ENCODE measurements around the gene MYL6B.
"Not testable (repeated sequence)": the region's sequence is repeated elsewhere in the genome, so short reads cannot be mapped to it uniquely, and the experiment has no call there.

Gene MYL6B

DNA sequence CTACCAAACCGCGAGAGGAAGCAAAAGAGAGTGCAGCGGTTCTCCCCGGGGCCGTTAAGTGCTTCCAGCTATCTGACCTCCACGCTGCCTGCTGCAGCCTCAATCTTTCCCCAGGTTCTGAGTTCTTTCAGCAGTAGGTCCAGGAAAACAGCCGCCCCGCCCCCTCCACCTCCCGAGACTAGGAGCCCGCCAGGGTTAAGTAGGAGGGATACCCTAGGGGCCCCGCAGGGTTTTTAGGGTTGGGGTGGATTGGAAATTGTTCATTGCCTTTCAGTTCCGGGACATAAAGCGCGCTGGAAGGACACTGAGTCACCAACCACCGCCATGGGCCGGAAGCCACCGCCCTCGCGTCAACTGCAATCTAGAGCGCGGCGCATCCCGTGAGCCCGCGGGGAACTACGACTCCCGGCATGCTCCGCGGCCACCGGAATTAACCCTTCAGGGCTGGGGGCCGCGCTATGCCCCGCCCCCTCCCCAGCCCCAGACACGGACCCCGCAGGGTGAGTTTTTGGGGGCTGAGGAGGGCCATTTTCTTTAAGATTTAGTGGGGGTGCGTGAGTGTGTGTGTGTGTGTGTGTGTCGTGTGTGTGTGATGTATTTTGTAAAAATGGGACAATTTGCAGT lies at the start of gene MYL6B:
TSS of gene MYL6B (plus strand) at position 456 of the 624 bp plus-strand sequence. CDS start 1,332 bp downstream, outside the sequence.
- peak; percentile 69 for DNase-seq (ENCODE audit: low read depth)

DNA sequence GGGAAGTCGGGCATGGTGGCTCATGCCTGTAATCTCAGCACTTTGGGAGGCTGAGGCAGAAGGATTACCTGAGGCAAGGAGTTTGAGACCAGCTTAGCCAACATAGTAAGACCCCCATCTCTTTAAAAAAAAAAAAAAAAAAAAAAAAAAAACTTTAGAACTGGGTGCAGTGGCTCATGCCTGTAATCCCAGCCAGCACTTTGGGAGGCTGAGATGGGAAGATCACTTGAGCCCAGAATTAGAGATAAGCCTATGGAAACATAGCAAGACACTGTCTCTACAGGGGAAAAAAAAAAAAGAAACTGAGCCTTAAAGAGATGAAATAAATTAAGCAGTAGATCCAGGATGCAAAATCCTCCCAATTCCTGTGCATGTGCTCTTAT lies 49.7 kb upstream of the MYL6B start:
- no peak for DNase-seq (ENCODE audit: low read depth)

DNA sequence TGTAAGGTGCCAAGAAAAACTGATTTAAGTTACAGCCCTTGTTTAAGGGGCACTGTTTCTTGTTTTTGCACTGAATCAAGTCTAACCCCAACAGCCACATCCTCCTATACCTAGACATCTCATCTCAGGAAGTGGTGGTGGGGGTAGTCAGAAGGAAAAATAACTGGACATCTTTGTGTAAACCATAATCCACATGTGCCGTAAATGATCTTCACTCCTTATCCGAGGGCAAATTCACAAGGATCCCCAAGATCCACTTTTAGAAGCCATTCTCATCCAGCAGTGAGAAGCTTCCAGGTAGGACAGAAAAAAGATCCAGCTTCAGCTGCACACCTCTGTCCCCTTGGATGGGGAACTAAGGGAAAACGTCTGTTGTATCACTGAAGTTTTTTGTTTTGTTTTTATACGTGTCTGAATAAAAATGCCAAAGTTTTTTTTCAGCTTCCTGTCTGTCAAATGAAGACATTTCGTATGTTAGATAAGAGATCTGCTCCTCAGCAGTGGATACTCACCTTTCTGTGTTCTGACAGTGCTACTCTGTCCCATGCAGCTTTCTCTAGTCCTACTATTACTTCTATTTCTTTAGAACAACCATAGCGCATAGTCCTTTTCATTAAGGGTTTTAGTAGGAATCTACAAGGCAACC lies 49.2 kb upstream of the MYL6B start:
- no peak for DNase-seq (ENCODE audit: low read depth)

DNA sequence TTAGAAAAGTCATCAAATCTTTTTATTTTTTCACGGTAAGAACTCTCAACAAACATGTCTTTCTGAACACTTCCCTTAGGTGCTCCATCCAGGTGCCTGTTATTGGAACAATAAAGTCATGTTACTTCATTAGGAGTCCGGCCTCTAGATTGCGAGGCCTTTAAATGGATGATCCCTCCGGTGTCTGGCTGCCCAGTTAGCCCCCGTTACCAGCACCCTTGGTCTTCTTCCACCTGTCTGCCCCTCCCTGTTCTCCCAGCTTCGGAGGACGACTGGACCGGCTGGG lies 48.6 kb upstream of the MYL6B start:
- no peak for DNase-seq (ENCODE audit: low read depth)

DNA sequence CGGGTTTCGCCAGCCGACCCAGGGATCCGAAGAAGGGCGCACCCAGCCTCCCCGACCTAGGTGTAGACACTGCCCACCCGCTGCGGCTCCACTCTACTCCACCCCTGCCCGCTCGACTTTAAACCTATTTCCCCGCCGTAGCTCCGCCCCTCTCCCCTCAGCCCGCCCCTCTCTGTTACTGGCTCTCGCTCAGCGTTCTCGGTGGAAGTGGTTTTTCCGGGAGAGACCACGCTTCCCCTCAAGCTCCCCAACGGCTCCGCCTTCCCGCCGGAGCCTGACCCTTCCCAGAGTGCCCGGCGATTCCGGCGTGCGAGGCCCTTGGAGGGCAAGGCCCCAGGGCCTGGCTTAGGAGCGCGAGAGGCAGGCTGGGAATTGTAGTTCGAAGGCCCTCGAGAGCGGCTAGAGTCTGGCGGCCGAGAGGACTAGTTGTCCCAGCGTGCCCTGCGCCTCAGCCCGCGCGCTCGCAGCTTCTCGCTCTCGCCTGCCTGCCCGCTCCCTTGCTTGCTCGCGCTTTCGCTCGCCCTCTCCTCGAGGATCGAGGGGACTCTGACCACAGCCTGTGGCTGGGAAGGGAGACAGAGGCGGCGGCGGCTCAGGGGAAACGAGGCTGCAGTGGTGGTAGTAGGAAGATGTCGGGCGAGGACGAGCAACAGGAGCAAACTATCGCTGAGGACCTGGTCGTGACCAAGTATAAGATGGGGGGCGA lies 48.1 kb upstream of the MYL6B start, which contains the start of gene PA2G4:
TSS of gene PA2G4 (plus strand) at position 451 of the 706 bp plus-strand sequence. CDS start at position 630, 179 bp downstream.
- peak; percentile 97 for DNase-seq (ENCODE audit: low read depth)

DNA sequence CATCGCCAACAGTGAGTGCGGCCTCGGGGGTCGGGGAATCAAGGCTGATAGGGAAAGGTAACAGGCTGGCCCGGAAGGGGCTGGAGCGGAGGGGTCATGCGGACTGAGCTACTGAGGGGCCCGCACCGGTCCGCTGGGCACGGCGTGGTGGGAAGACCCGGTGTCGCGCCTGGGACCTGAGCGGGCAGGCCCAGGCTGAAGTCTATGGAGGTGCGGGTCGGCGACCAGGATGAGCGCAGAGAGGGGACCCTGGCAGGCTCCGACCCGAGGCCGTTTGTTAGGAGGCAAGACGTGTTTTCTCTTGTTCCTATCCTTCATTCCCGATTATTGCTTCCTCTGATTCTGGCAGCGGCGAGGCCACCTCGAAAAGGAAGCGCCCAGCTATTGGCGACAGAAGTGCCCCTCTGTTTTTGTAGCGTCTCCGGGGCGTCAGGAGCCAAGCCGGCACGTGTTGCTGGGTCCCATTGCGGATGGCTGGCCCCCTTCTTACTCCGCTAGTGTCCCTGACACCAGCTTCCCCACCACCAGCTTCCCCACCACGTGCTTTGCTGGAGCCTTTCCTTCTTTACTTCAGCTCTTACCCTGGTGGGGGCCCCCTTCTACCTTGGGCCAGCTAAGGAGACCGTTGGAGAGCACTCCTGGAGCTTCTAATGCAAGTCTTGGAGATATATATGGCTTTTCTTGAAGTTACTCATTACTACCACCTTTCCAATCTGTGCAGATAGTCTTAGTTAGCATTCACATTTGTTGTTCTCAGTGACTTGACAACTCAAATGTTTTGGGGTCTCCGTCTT lies 47.4 kb upstream of the MYL6B start:
- DNase-seq (ENCODE audit: low read depth): no peak

DNA sequence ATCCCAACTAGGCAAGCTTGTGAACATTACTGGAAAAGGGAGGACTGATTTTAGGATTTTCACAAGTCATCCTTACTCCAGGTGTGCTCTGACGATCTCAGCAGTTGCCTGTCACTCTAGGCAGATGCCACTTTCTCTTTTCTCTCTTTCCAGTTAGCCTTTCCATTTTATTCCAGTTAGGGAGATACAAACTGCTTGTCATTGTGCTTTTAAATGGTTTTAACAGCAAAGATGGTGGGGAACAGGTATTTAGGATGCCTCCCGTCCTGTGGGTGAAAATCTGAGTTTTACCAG lies 46.8 kb upstream of the MYL6B start:
- no peak for DNase-seq (ENCODE audit: low read depth)

DNA sequence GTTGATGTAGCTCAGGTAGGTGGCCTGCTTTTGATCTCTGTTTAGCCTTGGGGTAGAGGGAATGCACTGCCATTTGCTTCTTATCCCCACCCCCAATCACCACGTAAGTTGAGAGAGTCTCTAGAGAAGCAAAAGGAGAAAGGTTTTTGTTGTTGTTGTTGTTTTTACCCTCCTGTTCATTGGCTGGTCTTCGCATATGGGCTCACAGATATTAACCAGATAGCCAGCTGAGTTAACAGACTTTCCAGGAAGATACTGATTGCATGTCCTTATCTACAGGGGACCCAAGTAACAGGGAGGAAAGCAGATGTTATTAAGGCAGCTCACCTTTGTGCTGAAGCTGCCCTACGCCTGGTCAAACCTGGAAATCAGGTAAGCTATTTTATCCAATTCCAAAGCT lies 45.1 kb upstream of the MYL6B start:
- DNase-seq (ENCODE audit: low read depth): no peak

DNA sequence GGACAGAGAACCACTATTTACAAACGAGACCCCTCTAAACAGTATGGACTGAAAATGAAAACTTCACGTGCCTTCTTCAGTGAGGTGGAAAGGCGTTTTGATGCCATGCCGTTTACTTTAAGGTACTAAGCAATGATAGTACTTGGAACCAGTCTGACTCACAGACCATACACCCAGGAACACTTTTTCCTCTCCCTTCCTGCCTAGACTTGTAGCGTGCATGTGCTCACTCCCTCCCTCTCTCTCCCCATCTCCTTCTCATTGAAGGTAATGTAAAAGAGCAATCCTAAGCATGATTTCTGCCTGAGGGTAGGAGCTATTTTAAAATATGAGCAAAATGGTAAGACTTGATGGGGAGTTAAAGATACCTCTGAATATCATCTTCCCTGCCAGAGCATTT lies 41.8 kb upstream of the MYL6B start:
- no peak for DNase-seq (ENCODE audit: low read depth)

DNA sequence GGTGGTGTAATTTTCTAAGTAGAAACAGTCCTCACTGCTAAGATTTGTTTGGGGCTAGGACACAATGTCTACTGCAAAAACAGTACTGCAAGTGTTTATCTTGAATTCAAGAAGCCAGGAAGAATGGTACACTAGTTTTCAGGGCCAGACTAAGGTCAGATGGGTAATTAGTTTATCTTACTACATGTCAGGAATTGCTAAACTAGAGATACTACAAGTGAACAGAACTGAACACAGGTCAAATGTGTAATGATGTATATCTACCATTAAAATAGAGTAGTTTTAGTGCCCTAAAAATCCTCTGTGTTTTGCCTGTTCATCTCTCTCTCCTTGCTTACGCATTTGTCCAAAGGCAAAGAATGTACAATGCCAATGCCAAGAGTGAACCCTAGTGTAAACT lies 38.3 kb upstream of the MYL6B start:
- no peak for DNase-seq (ENCODE audit: low read depth)

DNA sequence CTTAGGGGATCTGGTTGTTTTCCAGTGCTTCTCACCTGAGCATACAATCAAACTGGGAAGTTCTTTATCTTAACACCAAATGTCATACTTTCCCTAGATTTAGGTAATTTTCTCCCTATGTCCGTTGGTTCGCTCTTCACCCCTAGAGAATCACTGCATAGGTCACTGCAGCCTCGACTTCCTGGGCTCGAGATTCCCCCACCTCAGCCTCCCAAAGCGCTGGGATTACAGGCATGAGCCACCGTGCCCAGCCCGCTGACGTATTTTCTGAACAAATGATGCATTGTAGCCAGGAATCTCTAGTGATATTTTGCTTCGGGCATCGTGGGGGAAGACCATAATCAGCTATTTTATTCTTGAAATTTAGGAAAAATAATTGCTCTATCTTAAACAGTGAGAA lies 37.1 kb upstream of the MYL6B start:
- DNase-seq (ENCODE audit: low read depth): no peak

DNA sequence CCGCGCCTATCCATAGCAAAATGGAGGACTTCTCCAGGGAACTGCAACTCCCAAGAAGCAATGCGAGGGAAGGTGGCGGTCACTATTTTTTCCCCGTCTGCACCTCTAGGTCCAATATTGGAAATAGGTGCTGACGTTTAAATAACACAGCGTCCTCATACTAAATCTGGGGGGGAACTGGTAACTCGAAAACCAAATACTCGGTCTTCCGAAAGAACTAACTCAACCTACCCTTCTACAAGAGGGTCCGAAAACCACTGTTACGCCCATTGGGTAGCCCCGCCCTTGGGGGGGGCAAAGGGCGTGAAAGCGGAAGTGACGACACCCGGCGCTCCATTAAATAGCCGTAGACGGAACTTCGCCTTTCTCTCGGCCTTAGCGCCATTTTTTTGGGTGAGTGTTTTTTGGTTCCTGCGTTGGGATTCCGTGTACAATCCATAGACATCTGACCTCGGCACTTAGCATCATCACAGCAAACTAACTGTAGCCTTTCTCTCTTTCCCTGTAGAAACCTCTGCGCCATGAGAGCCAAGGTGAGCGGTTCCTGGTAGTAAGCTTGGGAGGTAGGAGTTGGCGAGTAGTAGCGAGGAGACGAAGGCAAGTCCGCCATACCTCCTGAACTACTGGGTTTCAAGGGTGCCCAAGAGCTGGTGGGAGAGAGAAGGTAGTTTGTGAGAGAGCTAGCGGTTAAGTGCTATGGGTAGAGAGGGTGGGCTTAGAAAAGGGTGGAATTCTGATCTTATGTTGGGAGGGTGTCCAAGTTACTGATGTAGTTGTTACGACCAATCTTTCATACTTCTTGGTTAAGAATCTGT lies 35.9 kb upstream of the MYL6B start, which contains the start of gene RPL41:
TSS of gene RPL41 (plus strand) at position 367 of the 815 bp plus-strand sequence.
- peak; percentile 95 for DNase-seq (ENCODE audit: low read depth)

DNA sequence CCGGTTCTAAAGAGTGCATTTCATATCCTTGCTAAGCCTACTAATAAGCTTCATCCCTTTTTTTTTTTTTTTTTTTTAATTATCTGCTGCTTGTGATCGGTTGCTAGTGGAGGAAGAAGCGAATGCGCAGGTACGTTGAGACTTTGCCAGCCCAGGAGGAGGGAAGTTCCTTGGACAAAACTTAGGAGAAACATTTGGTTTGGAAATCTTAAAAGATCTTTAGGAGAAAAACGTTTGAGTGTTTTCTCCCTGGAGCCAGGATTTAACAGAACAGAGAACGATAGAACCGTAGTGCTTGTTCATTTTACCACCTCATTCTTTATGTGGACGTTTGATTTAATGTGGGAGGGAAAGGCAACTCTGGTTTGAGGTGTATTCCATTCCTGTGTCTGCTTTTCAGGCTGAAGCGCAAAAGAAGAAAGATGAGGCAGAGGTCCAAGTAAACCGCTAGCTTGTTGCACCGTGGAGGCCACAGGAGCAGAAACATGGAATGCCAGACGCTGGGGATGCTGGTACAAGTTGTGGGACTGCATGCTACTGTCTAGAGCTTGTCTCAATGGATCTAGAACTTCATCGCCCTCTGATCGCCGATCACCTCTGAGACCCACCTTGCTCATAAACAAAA lies 35.2 kb upstream of the MYL6B start:
- DNase-seq (ENCODE audit: low read depth): not testable (repeated sequence)

DNA sequence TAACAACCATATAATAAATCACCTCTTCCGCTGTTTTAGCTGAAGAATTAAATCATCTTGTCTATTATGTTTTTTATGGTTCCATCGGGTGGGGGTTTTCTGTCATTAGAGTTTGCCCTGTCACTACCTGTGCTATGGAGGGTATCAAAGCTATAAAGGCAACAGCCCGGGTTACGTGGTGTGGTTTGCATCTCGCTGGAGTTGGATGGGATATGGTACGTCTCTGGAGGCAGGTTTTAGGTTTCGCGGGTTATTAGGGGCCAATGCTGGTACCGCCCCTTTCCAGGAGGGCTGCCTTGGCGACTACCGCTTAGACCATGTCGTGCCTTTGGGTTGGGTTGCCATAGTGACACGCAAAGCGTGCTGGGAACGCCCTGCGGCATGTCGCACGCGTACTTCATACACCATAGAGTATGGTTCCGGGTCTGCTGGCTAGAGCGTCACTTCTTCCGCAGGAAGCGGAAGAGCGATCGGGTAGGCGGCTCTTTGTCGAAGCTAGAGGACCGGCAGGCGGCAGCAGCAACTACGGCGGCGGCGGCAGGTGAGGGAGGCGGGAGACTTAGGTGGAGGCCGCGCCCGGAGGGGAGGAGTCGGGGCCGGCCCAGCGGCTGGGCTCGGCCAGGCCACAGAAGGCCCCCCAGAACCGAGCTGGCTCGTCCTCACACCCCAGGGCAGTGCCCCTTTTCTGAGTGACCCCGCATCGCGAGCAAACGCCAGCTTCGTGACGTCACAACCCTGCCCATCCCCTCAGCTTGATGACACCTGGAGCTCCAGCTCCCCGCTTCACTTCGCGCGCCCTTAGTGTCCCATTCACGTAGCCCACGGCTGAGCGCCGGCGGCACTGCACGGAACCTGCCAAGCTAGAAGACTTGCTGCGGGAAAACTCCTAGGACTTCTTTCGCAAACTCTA lies 34.4 kb upstream of the MYL6B start, which contains the start of gene ZC3H10:
TSS of gene ZC3H10 (plus strand) at position 489 of the 910 bp plus-strand sequence. CDS start 2,297 bp downstream, outside the sequence.
- DNase-seq (ENCODE audit: low read depth): peak; percentile 100

DNA sequence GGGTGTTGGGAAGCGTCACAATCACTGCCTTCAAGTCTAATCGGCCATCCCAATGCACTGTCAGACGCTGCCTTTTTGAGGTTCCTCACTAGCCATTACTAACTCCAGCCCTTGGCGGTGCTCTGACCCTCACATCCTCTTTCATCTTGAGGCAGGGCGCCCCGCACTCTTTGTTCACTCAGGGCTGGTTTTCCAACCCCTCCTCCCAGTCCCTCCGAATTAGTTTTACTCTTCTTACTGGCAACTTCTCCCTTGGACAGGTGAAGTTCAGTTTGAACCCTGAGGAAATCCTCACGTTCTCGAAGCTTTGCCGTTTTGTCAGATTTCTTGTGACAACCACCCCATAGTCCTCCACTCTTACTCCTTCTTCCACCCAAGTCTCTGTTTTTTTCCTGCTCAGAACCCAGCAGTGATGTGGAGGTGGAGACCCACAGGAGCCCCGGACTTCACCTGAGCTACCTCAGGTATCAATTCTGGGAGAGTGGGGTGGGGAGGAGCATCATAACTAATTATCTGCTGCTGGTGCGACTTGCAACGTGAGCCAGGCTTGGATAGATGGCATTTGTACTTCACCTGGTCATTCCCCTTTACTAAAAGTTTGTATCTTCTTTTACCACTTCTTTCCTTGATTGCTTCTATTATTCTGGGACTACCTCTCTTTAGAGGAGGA lies 33.6 kb upstream of the MYL6B start:
- DNase-seq (ENCODE audit: low read depth): no peak

DNA sequence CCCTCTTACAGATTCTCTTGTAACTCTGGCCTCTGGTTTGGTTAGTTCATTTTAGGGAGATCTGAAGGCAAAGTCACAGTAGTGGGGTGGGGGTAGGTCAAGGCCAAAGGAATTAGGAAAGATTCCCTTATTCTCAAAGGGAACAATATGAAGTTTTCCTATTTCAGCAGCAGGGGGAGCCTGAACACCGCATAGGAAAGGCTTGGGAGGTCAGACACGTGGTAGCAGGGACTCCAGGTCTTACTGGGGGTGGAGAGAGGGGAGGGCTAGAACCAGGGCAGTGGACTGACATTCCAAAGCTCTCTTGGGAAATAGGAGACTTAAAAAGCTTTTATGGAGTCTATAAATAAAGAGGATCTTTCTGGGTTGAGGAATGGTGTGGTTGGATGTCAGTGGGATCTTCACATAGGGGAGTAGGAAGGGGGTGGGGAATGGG lies 33.0 kb upstream of the MYL6B start:
- peak; percentile 66 for DNase-seq (ENCODE audit: low read depth)

DNA sequence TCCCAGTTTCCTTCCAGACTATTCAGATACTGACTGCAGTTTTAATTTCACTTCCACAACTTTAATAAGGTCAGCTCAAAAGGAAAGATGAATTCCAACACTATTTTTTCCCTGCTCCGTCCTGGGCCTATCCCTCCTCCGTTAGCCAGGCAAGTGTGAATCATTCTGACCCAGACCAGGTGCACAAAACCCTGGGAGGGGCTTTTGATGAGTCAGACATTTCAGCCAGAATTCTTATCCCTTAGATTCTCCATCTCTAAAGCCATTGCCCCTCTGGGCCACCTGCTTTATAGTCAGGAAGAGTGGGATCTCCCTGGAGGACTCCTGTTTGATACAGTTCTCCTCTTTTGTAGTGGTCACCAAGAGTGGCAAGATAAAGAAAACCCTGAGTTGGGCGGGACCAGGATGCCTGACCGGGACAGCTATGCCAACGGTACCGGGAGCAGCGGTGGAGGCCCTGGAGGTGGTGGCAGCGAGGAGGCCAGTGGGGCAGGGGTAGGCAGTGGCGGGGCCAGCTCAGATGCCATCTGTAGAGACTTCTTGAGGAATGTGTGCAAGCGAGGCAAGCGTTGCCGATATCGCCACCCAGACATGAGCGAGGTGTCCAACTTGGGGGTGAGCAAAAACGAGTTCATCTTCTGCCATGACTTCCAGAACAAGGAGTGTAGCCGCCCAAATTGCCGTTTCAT lies 32.1 kb upstream of the MYL6B start:
- DNase-seq (ENCODE audit: low read depth): no peak

DNA sequence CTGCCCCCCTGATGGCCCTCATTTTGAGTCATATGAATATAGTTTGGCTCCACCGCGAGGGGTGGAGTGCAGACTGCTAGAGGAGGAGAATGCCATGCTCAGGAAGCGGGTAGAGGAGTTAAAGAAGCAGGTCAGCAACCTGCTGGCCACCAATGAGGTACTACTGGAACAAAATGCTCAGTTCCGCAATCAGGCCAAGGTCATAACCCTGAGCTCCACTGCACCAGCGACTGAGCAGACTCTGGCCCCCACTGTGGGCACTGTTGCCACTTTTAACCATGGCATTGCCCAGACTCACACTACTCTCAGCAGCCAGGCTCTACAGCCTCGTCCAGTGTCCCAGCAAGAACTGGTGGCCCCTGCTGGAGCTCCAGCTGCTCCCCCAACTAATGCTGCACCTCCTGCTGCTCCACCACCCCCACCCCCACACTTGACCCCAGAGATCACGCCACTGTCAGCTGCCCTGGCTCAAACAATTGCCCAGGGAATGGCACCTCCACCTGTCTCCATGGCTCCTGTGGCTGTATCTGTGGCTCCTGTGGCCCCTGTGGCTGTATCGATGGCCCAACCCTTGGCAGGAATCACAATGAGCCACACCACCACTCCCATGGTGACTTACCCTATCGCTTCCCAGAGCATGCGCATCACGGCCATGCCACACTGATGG lies 31.1 kb upstream of the MYL6B start:
- DNase-seq (ENCODE audit: low read depth): no peak
